Ascending aorta (tissue), 2 donors: ENCODE results near the gene DPP9. TPM values are rescaled to one million over a fixed set of nuclear protein-coding genes. Genes with fewer than 3 reads are reported as not detected.

Experiments
- DNase-seq, 2 donors: peaks; one replicate each; pipeline ENCODE4 v3.0.0-alpha.2; 2019; ENCODE audit warnings: low spot score in 2 of 2
- H3K27ac ChIP-seq, 2 donors: fragments of 200-600 bp; sonication (generic); one replicate each; pipeline ENCODE4 v1.5.1; 2016 to 2017; ENCODE audit warnings: mild to moderate bottlenecking in 1 of 2
- H3K27me3 ChIP-seq: fragments of 200-600 bp; sonication (generic); one replicate; pipeline ENCODE4 v1.5.1; 2017
- H3K36me3 ChIP-seq, 2 donors: fragments of 200-600 bp; sonication (generic); one replicate each; pipeline ENCODE4 v1.5.1; 2016
- H3K4me1 ChIP-seq, 2 donors: fragments of 200-600 bp; sonication (generic); one replicate each; pipeline ENCODE4 v1.5.1; 2016 to 2017; ENCODE audit warnings: mild to moderate bottlenecking in 1 of 2
- H3K4me3 ChIP-seq, 2 donors: fragments of 200-600 bp; sonication (generic); one replicate each; pipeline ENCODE4 v1.5.1; 2016 to 2017; ENCODE audit warnings: mild to moderate bottlenecking in 1 of 2
- H3K9me3 ChIP-seq, 2 donors: fragments of 200-600 bp; sonication (generic); one replicate each; pipeline ENCODE4 v1.5.1; 2016
- intact Hi-C: fragments of 100-400 bp; cut with DNase I; formaldehyde crosslinking; loops from one replicate; pipeline ENCODE4 v1.15.1; 2023
- total RNA-seq: library from RNA; depleted of rRNA; stranded (reverse); fragments of >200 nt; gene quantifications from one replicate; pipeline ENCODE4 v1.1.0, GENCODE V29; 2016
- TF ChIP-seq, protein P1 (sequence below), 3 experiments: fragments of 200-600 bp in 2 of 3; fragments of 450-650 bp in 1 of 3; sonication (generic) in 2 of 3; IDR thresholded peaks; one replicate each; pipeline ENCODE4 v1.5.1; 2016 to 2019; ENCODE audit warnings: antibody characterized with exemption in 3 of 3, mild to moderate bottlenecking in 1 of 3, moderate library complexity in 1 of 3

DPP9 gene
- total RNA-seq, 1 donor from 2014 or later: 72.2 TPM

- H3K36me3 ChIP-seq: peaks cover 22 to 54% of the 10 kb centered on the region in 2 donors
- no peaks in the 10 kb centered on the region for H3K27me3 ChIP-seq
- TF ChIP-seq, protein P1, sequence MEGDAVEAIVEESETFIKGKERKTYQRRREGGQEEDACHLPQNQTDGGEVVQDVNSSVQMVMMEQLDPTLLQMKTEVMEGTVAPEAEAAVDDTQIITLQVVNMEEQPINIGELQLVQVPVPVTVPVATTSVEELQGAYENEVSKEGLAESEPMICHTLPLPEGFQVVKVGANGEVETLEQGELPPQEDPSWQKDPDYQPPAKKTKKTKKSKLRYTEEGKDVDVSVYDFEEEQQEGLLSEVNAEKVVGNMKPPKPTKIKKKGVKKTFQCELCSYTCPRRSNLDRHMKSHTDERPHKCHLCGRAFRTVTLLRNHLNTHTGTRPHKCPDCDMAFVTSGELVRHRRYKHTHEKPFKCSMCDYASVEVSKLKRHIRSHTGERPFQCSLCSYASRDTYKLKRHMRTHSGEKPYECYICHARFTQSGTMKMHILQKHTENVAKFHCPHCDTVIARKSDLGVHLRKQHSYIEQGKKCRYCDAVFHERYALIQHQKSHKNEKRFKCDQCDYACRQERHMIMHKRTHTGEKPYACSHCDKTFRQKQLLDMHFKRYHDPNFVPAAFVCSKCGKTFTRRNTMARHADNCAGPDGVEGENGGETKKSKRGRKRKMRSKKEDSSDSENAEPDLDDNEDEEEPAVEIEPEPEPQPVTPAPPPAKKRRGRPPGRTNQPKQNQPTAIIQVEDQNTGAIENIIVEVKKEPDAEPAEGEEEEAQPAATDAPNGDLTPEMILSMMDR (IDR thresholded peaks at IDR 0.05): no peak
- H3K9me3 ChIP-seq: no peaks in the 10 kb centered on the region
- no peak for DNase-seq
- H3K4me1 ChIP-seq: peaks cover 28 to 44% of the 10 kb centered on the region in 2 donors
- intact Hi-C loops: no loop called here
- peak overlapping the region; percentile 78 to 80 for H3K27ac ChIP-seq
- H3K4me3 ChIP-seq: peak overlapping the region in 1 of 2 donors; percentile 6
Observed at GRCh38 chr19:4710281-4710600, 13.4 kb downstream of the DPP9 start.

DNA sequence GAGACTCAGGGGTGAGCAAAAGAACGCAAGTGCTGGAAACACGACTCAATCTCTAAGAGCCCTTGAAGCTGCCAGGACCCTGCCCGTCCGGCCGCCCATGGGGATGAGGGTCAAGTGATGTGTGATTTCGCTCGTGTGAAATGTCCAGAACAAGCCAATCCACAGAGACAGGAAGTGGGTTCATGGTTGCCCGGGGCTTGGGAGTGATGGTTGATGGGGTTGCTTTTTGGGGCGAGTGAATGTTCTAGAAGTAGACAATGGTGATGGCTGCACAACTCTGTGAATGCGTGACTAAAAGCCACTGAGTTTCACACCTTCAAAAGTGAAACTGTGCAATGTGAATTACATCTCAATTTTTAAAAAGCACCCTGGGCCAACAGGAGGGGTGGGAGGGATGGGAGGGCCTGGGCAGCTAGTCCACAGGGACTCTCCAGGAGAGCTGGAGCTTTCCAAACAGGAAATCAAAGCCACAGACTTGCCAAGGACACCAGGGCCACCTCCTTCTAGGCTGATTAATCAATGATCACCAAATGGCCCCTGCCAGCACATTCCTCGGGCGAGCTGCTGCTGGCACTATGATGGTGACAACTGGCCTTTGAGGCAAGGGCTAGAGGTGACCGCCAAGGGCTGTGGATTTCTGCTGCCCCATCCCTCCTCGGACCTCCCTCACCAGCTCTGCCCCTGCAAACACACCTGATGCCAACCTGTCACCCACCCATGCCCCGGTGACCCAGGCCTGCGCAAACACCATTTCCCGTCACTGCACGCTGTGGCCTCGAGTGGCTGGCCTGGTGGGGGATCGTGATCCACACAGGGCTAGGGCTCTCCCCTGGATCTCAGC lies 14.0 kb downstream of the DPP9 start:
- Histone ChIP-seq H3K4me3 (peak overlapping the region in 1 of 2 donors; percentile 6), H3K27ac (peak overlapping the region; percentile 78 to 80), H3K36me3 (peaks cover 21 to 58% of the 10 kb centered on the region in 2 donors), H3K9me3 (no peaks in the 10 kb centered on the region), H3K27me3 (no peaks in the 10 kb centered on the region), H3K4me1 (peaks cover 27 to 44% of the 10 kb centered on the region in 2 donors)
- DNase-seq: peak in 1 of 2 donors; percentile 76
- TF ChIP-seq, protein P1 (IDR thresholded peaks at IDR 0.05): no peak
- intact Hi-C loops: no loop called here

- peak overlapping the region in 1 of 2 donors; percentile 28 for H3K4me3 ChIP-seq
- H3K27ac ChIP-seq: peak overlapping the region; percentile 76 to 80
- H3K27me3 ChIP-seq: no peaks in the 10 kb centered on the region
- peaks cover 27 to 34% of the 10 kb centered on the region in 2 donors for H3K4me1 ChIP-seq
- peaks cover 33 to 59% of the 10 kb centered on the region in 2 donors for H3K36me3 ChIP-seq
- no peaks in the 10 kb centered on the region for H3K9me3 ChIP-seq
- TF ChIP-seq, protein P1 (IDR thresholded peaks at IDR 0.05): no peak
- DNase-seq: peak in 1 of 2 donors; percentile 73
- intact Hi-C loops: no loop called here
Observed at GRCh38 chr19:4707956-4708650, 15.5 kb downstream of the DPP9 start.

GRCh38 chr19:4707322-4707721 lies 16.3 kb downstream of the DPP9 start:
- Histone ChIP-seq H3K27me3 (no peaks in the 10 kb centered on the region), H3K4me1 (peaks cover 27 to 33% of the 10 kb centered on the region in 2 donors), H3K27ac (peak overlapping the region; percentile 76 to 80), H3K4me3 (no peak overlapping the region), H3K9me3 (no peaks in the 10 kb centered on the region), H3K36me3 (peaks cover 33 to 59% of the 10 kb centered on the region in 2 donors)
- no peak for DNase-seq
- intact Hi-C loops: no loop called here
- TF ChIP-seq, protein P1 (IDR thresholded peaks at IDR 0.05): no peak

DNA sequence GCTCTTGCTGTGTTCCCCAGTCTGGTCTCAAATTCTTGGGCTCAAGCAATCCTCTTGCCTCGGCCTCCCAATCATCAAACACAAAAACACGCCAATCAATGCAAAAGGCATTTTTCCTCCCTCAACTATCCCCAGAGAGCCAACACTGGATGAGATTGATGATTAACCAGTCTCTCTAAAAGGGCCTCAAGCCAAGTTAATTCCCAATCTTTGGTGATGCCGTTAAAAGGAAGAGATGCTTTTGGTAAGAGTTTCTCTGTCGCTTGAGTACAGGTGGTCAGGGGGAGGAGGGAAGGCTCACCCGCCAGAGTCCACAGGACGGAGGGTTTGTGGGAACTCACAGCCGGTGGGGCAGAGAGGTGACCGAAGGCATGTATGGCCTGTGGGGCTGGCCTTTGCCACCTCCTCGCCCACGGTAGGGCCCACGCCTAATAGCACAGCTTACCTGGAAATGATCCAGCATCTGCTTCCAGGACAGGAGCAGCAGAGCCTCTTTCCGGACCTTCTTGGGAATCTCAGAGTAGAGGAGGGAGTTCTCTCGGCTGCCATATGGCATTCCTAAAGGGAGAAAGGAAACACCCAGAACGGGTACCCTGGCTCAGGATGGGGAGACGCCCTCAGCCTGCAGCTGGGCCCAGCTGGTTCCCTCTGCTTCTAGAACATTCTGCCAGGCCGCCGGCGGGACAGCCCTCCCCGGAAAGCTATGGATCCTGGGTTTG lies 18.1 kb downstream of the DPP9 start:
- Histone ChIP-seq H3K27ac (no peak overlapping the region), H3K36me3 (peaks cover 44 to 62% of the 10 kb centered on the region in 2 donors), H3K27me3 (no peaks in the 10 kb centered on the region), H3K4me3 (no peak overlapping the region), H3K4me1 (peaks cover 27 to 33% of the 10 kb centered on the region in 2 donors), H3K9me3 (no peaks in the 10 kb centered on the region)
- TF ChIP-seq, protein P1 (IDR thresholded peaks at IDR 0.05): no peak
- no peak for DNase-seq
- intact Hi-C loops: no loop called here
